GM21576 (cell line): ENCODE results near the gene IL37.

Experiments used
- ATAC-seq: cut with Tn5 transposase; IDR thresholded peaks from one replicate; pipeline ENCODE4 v1.9.1; 2021; ENCODE audit warnings: mild to moderate bottlenecking, moderate library complexity; ENCODE audit not compliant: unreplicated experiment

The IL37 gene

GRCh38 chr2:112957511-112957910, 46.5 kb downstream of the IL37 start:
- ATAC-seq = no peak

GRCh38 chr2:112958428-112959108, 47.6 kb downstream of the IL37 start:
- no peak for ATAC-seq

GRCh38 chr2:112959109-112959812, 48.3 kb downstream of the IL37 start:
- no peak for ATAC-seq

DNA sequence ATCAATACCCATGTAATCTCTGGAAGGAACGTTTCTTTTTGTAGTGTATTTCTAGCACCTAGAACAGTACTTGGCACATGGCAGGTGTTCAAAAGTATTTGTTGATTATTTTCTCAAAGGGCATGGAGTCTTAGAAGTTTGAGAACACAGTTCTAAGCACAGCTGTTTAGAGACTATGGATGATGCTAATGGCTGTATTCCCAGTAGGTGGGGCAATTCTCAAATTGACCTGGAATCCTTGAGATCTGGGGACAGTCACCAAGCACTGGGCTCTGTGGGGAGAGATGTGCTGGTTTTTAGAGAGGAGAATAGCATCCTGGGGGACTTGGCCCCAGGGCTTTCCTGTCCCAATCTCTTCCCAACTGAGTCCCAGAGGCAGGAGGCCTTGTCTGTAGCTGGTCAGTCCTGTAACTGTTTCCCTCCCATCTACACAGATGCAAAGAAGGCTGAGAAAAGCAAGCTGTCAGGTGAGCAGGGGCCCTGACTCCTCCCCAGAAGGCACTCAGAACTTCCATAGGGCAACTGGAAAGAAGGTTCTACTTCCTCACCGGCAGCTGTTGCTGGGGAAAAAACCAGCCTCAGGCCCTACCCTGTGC, 49.4 kb downstream of the IL37 start:
- no peak for ATAC-seq

- no peak for ATAC-seq
These were observed 51.6 kb downstream of the IL37 start for GRCh38 chr2:112962308-112963175.

DNA sequence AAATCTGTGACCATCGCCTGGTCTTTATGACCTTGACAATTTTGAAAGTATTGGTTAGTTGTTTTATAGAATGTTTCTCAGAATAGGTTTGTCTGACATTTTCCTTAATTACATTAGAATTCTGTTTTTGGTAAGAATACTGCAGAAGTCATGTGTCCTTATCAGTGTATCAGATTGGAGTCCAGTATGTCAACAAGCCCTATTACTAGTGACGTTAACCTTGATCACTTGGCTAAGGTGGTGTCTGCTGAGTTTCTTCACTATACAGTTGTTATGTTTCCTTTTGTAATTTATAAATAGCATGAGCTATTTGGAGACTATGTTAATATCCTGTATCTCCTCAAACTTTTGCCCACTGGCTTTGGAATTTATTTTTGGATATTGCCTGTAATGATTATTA, 56.1 kb downstream of the IL37 start:
- ATAC-seq = no peak
